22Rv1 (cell line): ENCODE measurements around the gene CTDP1.

Experiments used
- ZFX ChIP-seq: fragments of 450-650 bp; IDR thresholded peaks from 2 replicates; pipeline ENCODE4 v1.6.1; 2017; ENCODE audit warnings: antibody characterized with exemption, borderline replicate concordance
- TF ChIP-seq, protein P1 (sequence below): fragments of 450-650 bp; IDR thresholded peaks from 2 replicates; pipeline ENCODE4 v1.5.1; 2017; ENCODE audit warnings: mild to moderate bottlenecking

DNA sequence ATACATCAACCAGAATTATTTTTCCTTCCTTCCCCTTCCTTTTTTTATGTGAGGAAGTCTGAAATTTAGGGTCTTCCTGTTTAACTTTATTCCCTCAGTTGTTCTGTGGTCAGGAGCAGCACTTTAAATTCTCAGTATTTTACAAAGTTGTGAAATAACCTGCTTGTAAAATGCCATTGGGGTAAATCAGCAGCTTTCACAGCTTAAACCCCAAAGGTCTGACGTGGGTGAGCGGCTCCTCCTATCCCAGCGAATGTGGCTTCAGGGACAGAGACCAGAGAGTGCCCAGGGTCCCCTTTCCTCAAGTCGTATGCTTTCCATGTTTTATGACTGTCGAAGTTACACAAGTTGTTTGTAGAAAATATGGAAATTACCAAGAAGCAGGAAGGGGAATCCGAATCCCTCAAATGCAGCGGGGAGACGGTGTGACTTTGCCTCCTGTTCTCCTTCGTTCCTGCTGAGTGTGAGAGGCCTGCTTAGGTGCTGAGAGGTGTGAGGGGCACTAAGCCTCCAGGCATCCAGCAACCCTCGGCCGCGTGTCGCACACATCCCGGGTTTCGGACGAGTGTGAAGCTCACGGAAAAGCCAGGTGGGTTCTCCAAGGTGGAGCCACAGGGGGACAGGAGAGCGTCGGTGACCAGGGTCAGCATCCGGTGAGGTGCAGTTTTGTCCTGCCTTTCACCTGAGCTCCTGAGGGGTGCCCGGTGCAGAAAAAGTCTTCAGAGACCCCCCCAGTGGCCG, 107.4 kb downstream of the CTDP1 start:
- TF ChIP-seq, protein P1, sequence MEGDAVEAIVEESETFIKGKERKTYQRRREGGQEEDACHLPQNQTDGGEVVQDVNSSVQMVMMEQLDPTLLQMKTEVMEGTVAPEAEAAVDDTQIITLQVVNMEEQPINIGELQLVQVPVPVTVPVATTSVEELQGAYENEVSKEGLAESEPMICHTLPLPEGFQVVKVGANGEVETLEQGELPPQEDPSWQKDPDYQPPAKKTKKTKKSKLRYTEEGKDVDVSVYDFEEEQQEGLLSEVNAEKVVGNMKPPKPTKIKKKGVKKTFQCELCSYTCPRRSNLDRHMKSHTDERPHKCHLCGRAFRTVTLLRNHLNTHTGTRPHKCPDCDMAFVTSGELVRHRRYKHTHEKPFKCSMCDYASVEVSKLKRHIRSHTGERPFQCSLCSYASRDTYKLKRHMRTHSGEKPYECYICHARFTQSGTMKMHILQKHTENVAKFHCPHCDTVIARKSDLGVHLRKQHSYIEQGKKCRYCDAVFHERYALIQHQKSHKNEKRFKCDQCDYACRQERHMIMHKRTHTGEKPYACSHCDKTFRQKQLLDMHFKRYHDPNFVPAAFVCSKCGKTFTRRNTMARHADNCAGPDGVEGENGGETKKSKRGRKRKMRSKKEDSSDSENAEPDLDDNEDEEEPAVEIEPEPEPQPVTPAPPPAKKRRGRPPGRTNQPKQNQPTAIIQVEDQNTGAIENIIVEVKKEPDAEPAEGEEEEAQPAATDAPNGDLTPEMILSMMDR, result no peak
- no peak for TF ChIP-seq ZFX
